Measurements from ENCODE around the gene CSRP1.
A peak's percentile ranks its signal among the peaks of the same experiment; 100 is the strongest.

CSRP1 gene

GRCh38 chr1:201470581-201470980 lies 36.3 kb downstream of the CSRP1 start:
- H3K9ac ChIP-seq: no peak overlapping the region
- peaks cover 9% of the 10 kb centered on the region for H3K36me3 ChIP-seq
- TF ChIP-seq Cebpa-rat (IDR thresholded peaks at IDR 0.05): no peak
- H4K20me1 ChIP-seq: peaks cover 24% of the 10 kb centered on the region
- no peak overlapping the region for H3K27ac ChIP-seq
- no peaks in the 10 kb centered on the region for H3K27me3 ChIP-seq
- no peak overlapping the region for H3K4me3 ChIP-seq
- H3K4me1 ChIP-seq: peaks cover 42% of the 10 kb centered on the region
- no peaks in the 10 kb centered on the region for H3K9me3 ChIP-seq
- H3K4me2 ChIP-seq: no peak overlapping the region

- Histone ChIP-seq H3K4me2 (peak overlapping the region; percentile 98), H3K27me3 (no peaks in the 10 kb centered on the region), H3K9ac (peak overlapping the region; percentile 90), H3K4me3 (peak overlapping the region; percentile 86), H3K27ac (peak overlapping the region; percentile 94), H3K36me3 (peaks cover 18% of the 10 kb centered on the region), H3K9me3 (no peaks in the 10 kb centered on the region), H3K4me1 (peaks cover 49% of the 10 kb centered on the region), H4K20me1 (peaks cover 33% of the 10 kb centered on the region)
- no peak for TF ChIP-seq Cebpa-rat (IDR thresholded peaks at IDR 0.05)
Observed at GRCh38 chr1:201469645-201470074, 37.3 kb downstream of the CSRP1 start.

GRCh38 chr1:201468844-201469644 lies 37.9 kb downstream of the CSRP1 start, which contains the start of gene PHLDA3:
TSS of gene PHLDA3 (minus strand) at chr1:201469188. CDS start at chr1:201468786, 402 bp downstream.
- peak; percentile 54; the same call in 1 of the 2 replicates for TF ChIP-seq Cebpa-rat (IDR thresholded peaks at IDR 0.05)

GRCh38 chr1:201468501-201468843 lies 38.5 kb downstream of the CSRP1 start:
- H3K4me2 ChIP-seq: peak overlapping the region; percentile 98
- peaks cover 51% of the 10 kb centered on the region for H3K4me1 ChIP-seq
- peaks cover 26% of the 10 kb centered on the region for H3K36me3 ChIP-seq
- no peaks in the 10 kb centered on the region for H3K27me3 ChIP-seq
- H3K27ac ChIP-seq: peak overlapping the region; percentile 94
- peaks cover 45% of the 10 kb centered on the region for H4K20me1 ChIP-seq
- peak overlapping the region; percentile 90 for H3K9ac ChIP-seq
- TF ChIP-seq Cebpa-rat (IDR thresholded peaks at IDR 0.05): no peak
- H3K4me3 ChIP-seq: peak overlapping the region; percentile 86
- H3K9me3 ChIP-seq: no peaks in the 10 kb centered on the region

More at GRCh38 chr1:201468844-201469644, 37.9 kb downstream of the CSRP1 start, which contains the start of gene PHLDA3:
- H3K9me3 ChIP-seq: no peaks in the 10 kb centered on the region
- H3K4me2 ChIP-seq: peak within 1 kb of the TSS; percentile 98
- peak within 1 kb of the TSS; percentile 94 for H3K27ac ChIP-seq
- H3K4me3 ChIP-seq: peak within 1 kb of the TSS; percentile 86
- H3K9ac ChIP-seq: peak within 1 kb of the TSS; percentile 90
- H3K4me1 ChIP-seq: peaks cover 49% of the 10 kb centered on the region
- H4K20me1 ChIP-seq: peaks cover 39% of the 10 kb centered on the region
- peaks cover 24% of the 10 kb centered on the region for H3K36me3 ChIP-seq
- H3K27me3 ChIP-seq: no peaks in the 10 kb centered on the region

GRCh38 chr1:201466492-201466891 lies 40.4 kb downstream of the CSRP1 start:
- peak overlapping the region; percentile 94 for H3K27ac ChIP-seq
- peak overlapping the region; percentile 86 for H3K4me3 ChIP-seq
- H3K4me2 ChIP-seq: peak overlapping the region; percentile 98
- H3K9me3 ChIP-seq: no peaks in the 10 kb centered on the region
- peak overlapping the region; percentile 90 for H3K9ac ChIP-seq
- H3K27me3 ChIP-seq: no peaks in the 10 kb centered on the region
- no peak for TF ChIP-seq Cebpa-rat (IDR thresholded peaks at IDR 0.05)
- H4K20me1 ChIP-seq: peaks cover 52% of the 10 kb centered on the region
- peaks cover 26% of the 10 kb centered on the region for H3K36me3 ChIP-seq
- H3K4me1 ChIP-seq: peaks cover 68% of the 10 kb centered on the region

- TF ChIP-seq Cebpa-rat (IDR thresholded peaks at IDR 0.05): no peak
- Histone ChIP-seq H4K20me1 (peaks cover 52% of the 10 kb centered on the region), H3K4me3 (peak overlapping the region; percentile 86; the same call in 1 of the 2 replicates), H3K4me2 (peak overlapping the region; percentile 98), H3K9ac (peak overlapping the region; percentile 90), H3K9me3 (no peaks in the 10 kb centered on the region), H3K27ac (peak overlapping the region; percentile 20), H3K4me1 (peaks cover 75% of the 10 kb centered on the region), H3K36me3 (peaks cover 26% of the 10 kb centered on the region), H3K27me3 (no peaks in the 10 kb centered on the region)
Observed at GRCh38 chr1:201465698-201466290, 41.1 kb downstream of the CSRP1 start.

- Histone ChIP-seq H3K27me3 (no peaks in the 10 kb centered on the region), H3K27ac (no peak overlapping the region), H3K4me3 (no peak overlapping the region), H3K36me3 (peaks cover 26% of the 10 kb centered on the region), H3K4me1 (peaks cover 85% of the 10 kb centered on the region), H4K20me1 (peaks cover 52% of the 10 kb centered on the region), H3K9me3 (no peaks in the 10 kb centered on the region), H3K9ac (no peak overlapping the region), H3K4me2 (0 out of 2 replicates have a peak overlapping the region, but pooled peaks have one; percentile 22)
- no peak for TF ChIP-seq Cebpa-rat (IDR thresholded peaks at IDR 0.05)
Observed at GRCh38 chr1:201463071-201463552, 43.8 kb downstream of the CSRP1 start.

GRCh38 chr1:201461645-201462441 lies 45.1 kb downstream of the CSRP1 start:
- peaks cover 40% of the 10 kb centered on the region for H4K20me1 ChIP-seq
- H3K36me3 ChIP-seq: peaks cover 26% of the 10 kb centered on the region
- H3K4me3 ChIP-seq: no peak overlapping the region
- no peaks in the 10 kb centered on the region for H3K9me3 ChIP-seq
- 0 out of 2 replicates have a peak overlapping the region, but pooled peaks have one; percentile 6 for H3K27ac ChIP-seq
- no peak overlapping the region for H3K4me2 ChIP-seq
- no peaks in the 10 kb centered on the region for H3K27me3 ChIP-seq
- no peak overlapping the region for H3K9ac ChIP-seq
- H3K4me1 ChIP-seq: peaks cover 85% of the 10 kb centered on the region
- no peak for TF ChIP-seq Cebpa-rat (IDR thresholded peaks at IDR 0.05)
